Jurkat, Clone E6-1 (cell line): Measurements from ENCODE around the gene TMEM43.

Experiments
- DNase-seq: peaks from one replicate; pipeline ENCODE4 v3.0.0-alpha.2; 2011; ENCODE audit warnings: low read depth, low spot score
- H3K4me3 ChIP-seq: 2 replicates; pipeline ENCODE4 v1.5.1; 2011; ENCODE audit warnings: mild to moderate bottlenecking, low read length, control low read depth, moderate library complexity

Gene TMEM43

GRCh38 chr3:14133188-14133800 is 8.4 kb downstream of the TMEM43 start:
- DNase-seq, result no peak
- H3K4me3 ChIP-seq, result no peak overlapping the region

GRCh38 chr3:14133876-14134275 is 9.0 kb downstream of the TMEM43 start:
- H3K4me3 ChIP-seq, result no peak overlapping the region
- no peak for DNase-seq

- no peak for DNase-seq
- H3K4me3 ChIP-seq, result no peak overlapping the region
Measured at GRCh38 chr3:14134291-14134690, 9.4 kb downstream of the TMEM43 start.

GRCh38 chr3:14135581-14135980 is 10.7 kb downstream of the TMEM43 start:
- no peak for DNase-seq
- no peak overlapping the region for H3K4me3 ChIP-seq

- H3K4me3 ChIP-seq, result no peak overlapping the region
- DNase-seq, result no peak
Measured at GRCh38 chr3:14137004-14137403, 12.2 kb downstream of the TMEM43 start.

GRCh38 chr3:14137445-14137844 is 12.6 kb downstream of the TMEM43 start:
- H3K4me3 ChIP-seq, result no peak overlapping the region
- DNase-seq, result no peak

GRCh38 chr3:14138109-14138877 is 13.4 kb downstream of the TMEM43 start:
- H3K4me3 ChIP-seq, result no peak overlapping the region

GRCh38 chr3:14138878-14139655 is 14.2 kb downstream of the TMEM43 start:
- DNase-seq, result no peak
- H3K4me3 ChIP-seq, result no peak overlapping the region

More at GRCh38 chr3:14138109-14138877, 13.4 kb downstream of the TMEM43 start:
- DNase-seq, result no peak

- DNase-seq, result no peak
- no peak overlapping the region for H3K4me3 ChIP-seq
Measured at GRCh38 chr3:14139771-14140170, 14.9 kb downstream of the TMEM43 start.

GRCh38 chr3:14140668-14141067 is 15.8 kb downstream of the TMEM43 start:
- no peak overlapping the region for H3K4me3 ChIP-seq
- no peak for DNase-seq

GRCh38 chr3:14141144-14141543 is 16.3 kb downstream of the TMEM43 start:
- H3K4me3 ChIP-seq, result no peak overlapping the region
- no peak for DNase-seq

GRCh38 chr3:14141602-14142341 is 16.9 kb downstream of the TMEM43 start:
- no peak overlapping the region for H3K4me3 ChIP-seq
- no peak for DNase-seq

GRCh38 chr3:14142567-14143270 is 17.9 kb downstream of the TMEM43 start:
- DNase-seq, result peak; percentile 77
- H3K4me3 ChIP-seq, result no peak overlapping the region

- no peak overlapping the region for H3K4me3 ChIP-seq
- DNase-seq, result no peak
Measured at GRCh38 chr3:14143271-14144225, 18.7 kb downstream of the TMEM43 start.

- H3K4me3 ChIP-seq, result no peak overlapping the region
- DNase-seq, result peak; percentile 82
Measured at GRCh38 chr3:14144423-14145075, 19.7 kb downstream of the TMEM43 start.

- DNase-seq, result no peak
- no peak overlapping the region for H3K4me3 ChIP-seq
Measured at GRCh38 chr3:14145236-14145635, 20.4 kb downstream of the TMEM43 start.

- H3K4me3 ChIP-seq, result no peak overlapping the region
- DNase-seq, result no peak
Measured at GRCh38 chr3:14145670-14146380, 21.0 kb downstream of the TMEM43 start.
